ENCODE measurements around the gene PIP.
"Not testable (repeated sequence)": the region's sequence is repeated elsewhere in the genome, so short reads cannot be mapped to it uniquely, and the experiment has no call there.

PIP gene

DNA sequence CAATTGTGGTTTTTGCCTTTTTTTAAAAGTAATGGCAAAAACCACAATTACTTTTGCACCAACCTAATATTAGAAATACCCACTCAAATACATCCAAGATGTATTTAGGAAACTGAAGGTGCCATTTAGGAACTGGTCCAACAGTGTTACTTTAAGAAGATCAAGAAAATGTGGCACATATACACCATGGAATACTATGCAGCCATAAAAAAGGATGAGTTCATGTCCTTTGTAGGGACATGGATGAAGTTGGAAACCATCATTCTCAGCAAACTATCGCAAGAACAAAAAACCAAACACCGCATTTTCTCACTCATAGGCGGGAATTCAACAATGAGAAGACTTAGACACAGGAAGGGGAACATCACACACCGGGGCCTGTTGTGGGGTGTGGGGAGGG, 48.9 kb downstream of the PIP start:
- DNase-seq: not testable (repeated sequence)

DNA sequence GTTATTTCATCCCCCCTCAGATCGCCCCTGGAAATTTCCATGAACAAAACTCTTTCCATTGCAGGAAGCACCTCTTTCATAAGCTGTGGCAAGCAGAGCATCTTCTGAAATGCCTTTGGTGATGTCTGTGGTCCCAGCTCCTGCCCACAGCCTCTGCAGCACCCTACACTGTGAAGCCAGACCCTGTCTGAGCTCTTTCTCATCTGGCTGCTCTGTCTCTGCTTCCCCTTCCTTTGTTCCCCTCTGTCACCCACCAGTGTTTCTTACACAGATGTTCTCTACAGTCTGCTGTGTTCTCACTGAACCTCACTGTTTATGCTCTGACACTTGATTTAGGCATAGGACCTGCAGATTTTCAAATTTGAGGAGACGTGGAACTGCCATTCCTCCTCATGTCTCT, 49.5 kb downstream of the PIP start:
- no peak for DNase-seq

DNA sequence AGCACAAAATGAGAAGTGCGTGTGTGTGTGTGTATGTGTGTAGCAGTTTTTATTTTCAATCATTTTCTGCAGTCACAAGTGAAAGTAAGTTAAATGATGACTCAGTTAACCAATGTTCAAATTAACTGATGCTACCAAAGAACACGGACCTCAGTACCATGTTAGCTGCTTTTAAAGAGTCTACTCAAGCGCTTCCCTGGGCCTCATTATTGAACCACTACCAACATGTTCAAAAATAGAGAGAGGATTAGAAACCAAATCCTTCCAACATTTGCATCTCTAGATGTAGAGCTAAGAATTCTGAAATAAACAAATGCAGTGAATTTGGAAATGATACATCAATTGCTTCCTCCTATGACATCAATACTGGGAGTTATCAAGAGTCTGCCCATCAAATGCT, 51.1 kb downstream of the PIP start, which contains the start of gene TAS2R39:
TAS2R39 (plus strand) TSS at position 396 of the 400 bp plus-strand sequence; CDS start at position 396, 0 bp downstream.
- no peak for DNase-seq

DNA sequence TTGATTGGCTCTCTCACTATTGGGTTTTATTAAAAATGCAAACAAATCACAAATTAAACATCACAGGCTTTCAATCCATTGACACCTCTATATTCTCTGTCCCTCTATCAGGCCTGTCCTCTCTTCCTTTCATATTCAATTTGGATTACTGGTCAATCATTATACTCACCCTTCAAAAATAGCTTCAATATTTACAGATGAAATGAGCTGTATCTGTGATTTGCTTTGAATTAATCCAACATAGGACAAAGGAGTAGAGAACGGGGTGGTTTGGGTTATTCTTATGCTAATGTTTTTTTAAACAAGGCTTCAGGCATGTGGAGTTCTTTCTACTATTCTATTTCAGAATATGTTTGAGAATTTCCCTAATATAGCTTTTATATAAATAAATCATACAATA, 53.7 kb downstream of the PIP start:
- DNase-seq: no peak

DNA sequence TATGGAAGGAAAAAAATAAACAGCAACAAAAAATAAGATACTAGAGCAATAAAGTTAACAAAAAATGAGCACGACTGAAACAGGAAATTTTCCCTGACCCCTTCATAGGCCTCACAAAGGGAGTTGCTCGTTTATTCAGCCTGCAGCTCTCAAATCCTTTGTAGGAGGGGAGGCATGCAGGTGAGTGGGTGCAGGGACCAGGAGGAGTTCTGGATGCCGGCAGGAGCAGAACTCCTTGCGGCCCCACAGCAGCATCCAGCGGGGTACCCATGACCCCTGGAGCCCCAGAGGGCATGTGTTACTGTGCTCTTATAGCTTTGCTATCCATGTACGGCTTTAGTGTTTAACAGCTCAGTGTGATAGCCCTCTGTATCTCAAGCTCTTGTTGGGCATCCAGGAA, 57.1 kb downstream of the PIP start:
- no peak for DNase-seq
